ENCODE measurements around the gene PALLD. TPM values are rescaled to one million over a fixed set of nuclear protein-coding genes. Genes with fewer than 3 reads are reported as not detected.
A peak's percentile ranks its signal among the peaks of the same experiment; 100 is the strongest.
"Not testable (repeated sequence)": the region's sequence is repeated elsewhere in the genome, so short reads cannot be mapped to it uniquely, and the experiment has no call there.

The PALLD gene
- total RNA-seq, 1 donor from 2014 or later = 38.6 TPM

DNA sequence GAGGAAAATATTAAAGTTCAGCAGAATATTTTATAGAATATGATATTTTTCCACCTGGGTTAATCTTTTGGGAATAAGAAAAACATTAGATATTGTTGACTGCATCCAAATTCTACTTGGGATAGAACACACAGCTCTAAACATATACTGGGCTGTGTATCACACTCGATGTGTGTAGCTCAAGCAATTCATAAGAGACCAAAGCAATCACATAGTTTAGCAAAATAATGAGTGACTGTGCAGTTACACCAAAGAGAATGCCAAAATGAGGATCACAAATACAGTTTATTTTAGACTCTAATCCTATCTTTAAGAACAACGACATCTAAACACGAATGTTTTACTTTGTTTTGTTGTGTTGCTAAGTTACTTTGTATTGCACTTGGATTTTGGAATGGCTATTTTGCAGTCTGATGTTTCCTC, 412.0 kb downstream of the PALLD start:
- DNase-seq (ENCODE audit: extremely low read depth, low read depth, low spot score) = no peak

DNA sequence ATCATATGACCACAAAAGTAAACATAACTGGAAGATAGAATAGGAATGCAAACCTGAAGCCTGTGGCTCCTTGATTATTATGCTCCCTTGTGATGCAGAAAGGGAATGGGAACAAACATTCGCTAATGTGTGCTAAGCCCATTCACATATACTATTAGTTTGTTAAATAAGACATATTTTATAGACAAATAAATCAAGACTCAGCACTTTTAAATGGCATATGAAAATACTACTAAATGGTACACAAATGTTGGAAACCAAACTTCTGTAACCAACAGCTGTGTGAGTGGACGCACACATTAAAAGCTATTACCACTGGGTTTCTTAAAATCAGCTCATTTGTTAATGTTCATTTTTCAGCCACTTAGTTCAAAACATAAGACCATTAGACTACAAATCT, 417.2 kb downstream of the PALLD start:
- no peak for DNase-seq (ENCODE audit: extremely low read depth, low read depth, low spot score)

- DNase-seq (ENCODE audit: extremely low read depth, low read depth, low spot score) = peak; percentile 39
Observed at GRCh38 chr4:168917138-168917779, 420.4 kb downstream of the PALLD start.

- DNase-seq (ENCODE audit: extremely low read depth, low read depth, low spot score) = no peak
Observed at GRCh38 chr4:168919706-168920324, 423.0 kb downstream of the PALLD start.

GRCh38 chr4:168920441-168921065, 423.7 kb downstream of the PALLD start:
- DNase-seq (ENCODE audit: extremely low read depth, low read depth, low spot score) = no peak

- peak; percentile 67 for DNase-seq (ENCODE audit: extremely low read depth, low read depth, low spot score)
Observed at GRCh38 chr4:168923526-168924194, 426.8 kb downstream of the PALLD start.

DNA sequence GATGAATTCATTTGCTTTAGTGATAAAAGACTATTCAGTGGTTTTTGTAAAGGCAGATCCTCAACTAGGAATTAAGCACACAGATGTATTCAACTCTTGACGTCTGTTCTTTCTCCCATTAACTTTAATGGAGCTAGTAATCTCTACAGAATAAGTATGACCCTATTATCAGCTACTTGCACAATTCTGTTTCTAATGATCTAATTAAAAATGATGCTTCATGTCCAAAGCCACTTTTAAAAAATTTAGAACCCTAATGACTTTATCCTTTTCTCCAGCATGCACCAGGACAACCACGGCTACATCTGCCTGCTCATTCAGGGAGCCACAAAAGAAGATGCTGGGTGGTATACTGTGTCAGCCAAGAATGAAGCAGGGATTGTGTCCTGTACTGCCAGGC, 427.8 kb downstream of the PALLD start:
- no peak for DNase-seq (ENCODE audit: extremely low read depth, low read depth, low spot score)

DNA sequence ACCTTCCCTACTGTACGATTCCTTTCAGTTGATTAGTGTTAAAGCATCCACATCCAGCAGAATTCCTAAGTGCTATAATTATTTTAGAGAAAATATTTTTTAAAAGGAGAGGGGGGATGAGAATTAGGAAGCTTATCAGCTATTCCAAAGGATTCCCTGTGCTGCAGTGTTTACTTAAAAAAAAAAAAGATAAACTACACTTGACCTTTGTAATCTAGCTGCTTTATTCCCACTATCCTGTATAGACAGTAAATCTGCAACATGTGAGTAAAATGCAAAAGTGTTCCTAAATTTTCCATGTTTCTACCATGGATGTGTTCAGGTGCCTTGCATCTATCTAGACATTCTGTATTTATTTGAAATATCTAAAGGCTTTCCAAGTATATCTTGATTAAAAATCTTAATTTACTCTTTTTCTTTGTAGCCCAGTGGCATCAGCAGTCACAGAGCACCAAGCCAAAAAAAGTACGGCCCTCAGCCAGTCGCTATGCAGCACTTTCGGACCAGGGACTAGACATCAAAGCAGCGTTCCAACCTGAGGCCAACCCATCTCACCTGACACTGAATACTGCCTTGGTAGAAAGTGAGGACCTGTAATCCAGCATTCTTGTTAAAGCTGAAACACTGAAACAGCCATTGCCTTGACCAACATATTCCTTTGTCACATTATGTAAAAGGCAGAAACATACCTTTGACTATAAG, 429.1 kb downstream of the PALLD start:
- DNase-seq (ENCODE audit: extremely low read depth, low read depth, low spot score) = no peak

GRCh38 chr4:168928346-168928745, 431.5 kb downstream of the PALLD start:
- DNase-seq (ENCODE audit: extremely low read depth, low read depth, low spot score) = no peak

DNA sequence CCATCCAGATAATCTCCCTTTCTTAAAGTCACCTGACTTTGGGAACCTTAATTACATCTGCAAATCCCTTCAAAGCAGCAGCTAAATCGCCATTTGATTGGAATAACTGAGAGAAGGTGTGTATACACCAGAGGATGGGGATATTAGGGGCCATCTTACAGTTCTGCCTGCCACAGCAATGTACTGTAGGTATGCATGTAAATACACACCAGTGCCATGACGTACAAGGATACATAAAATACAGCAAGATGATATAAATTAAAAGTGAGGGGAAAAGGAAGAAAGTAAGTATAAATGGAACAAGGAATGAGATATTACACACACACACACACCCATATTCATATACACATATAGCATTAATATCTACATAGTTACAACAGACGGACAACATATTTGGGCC, 432.0 kb downstream of the PALLD start:
- DNase-seq (ENCODE audit: extremely low read depth, low read depth, low spot score) = no peak

GRCh38 chr4:168930413-168931196, 433.8 kb downstream of the PALLD start:
- DNase-seq (ENCODE audit: extremely low read depth, low read depth, low spot score) = no peak

- DNase-seq (ENCODE audit: extremely low read depth, low read depth, low spot score) = no peak
Observed at GRCh38 chr4:168931215-168931650, 434.4 kb downstream of the PALLD start.

- DNase-seq (ENCODE audit: extremely low read depth, low read depth, low spot score) = no peak
Observed at GRCh38 chr4:168932138-168932537, 435.3 kb downstream of the PALLD start.

GRCh38 chr4:168933423-168933822, 436.6 kb downstream of the PALLD start:
- no peak for DNase-seq (ENCODE audit: extremely low read depth, low read depth, low spot score)

GRCh38 chr4:168937473-168937872, 440.6 kb downstream of the PALLD start:
- DNase-seq (ENCODE audit: extremely low read depth, low read depth, low spot score) = not testable (repeated sequence)

GRCh38 chr4:168942985-168943384, 446.1 kb downstream of the PALLD start:
- no peak for DNase-seq (ENCODE audit: extremely low read depth, low read depth, low spot score)

- DNase-seq (ENCODE audit: extremely low read depth, low read depth, low spot score) = no peak
Observed at GRCh38 chr4:168945291-168945690, 448.4 kb downstream of the PALLD start.

GRCh38 chr4:168952821-168953246, 456.0 kb downstream of the PALLD start:
- DNase-seq (ENCODE audit: extremely low read depth, low read depth, low spot score) = not testable (repeated sequence)

GRCh38 chr4:168955674-168956073, 458.8 kb downstream of the PALLD start:
- DNase-seq (ENCODE audit: extremely low read depth, low read depth, low spot score) = no peak

- DNase-seq (ENCODE audit: extremely low read depth, low read depth, low spot score) = no peak
Observed at GRCh38 chr4:168960716-168961115, 463.9 kb downstream of the PALLD start.

All from glomerular endothelial cell (primary cell).